Measurements from ENCODE around the gene MRM2.
A peak's percentile ranks its signal among the peaks of the same experiment; 100 is the strongest.

Gene MRM2

GRCh38 chr7:2245883-2246675 lies 4.1 kb upstream of the MRM2 start:
- DNase-seq: peak; percentile 66

GRCh38 chr7:2244404-2244995 lies 2.5 kb upstream of the MRM2 start:
- DNase-seq: no peak

- DNase-seq: no peak
These were observed 1.5 kb upstream of the MRM2 start for GRCh38 chr7:2243458-2243857.

- no peak for DNase-seq
These were observed 780 bp upstream of the MRM2 start for GRCh38 chr7:2242541-2243429.

GRCh38 chr7:2239242-2239641 lies 2.8 kb downstream of the MRM2 start:
- no peak for DNase-seq

GRCh38 chr7:2237109-2237602 lies 4.8 kb downstream of the MRM2 start:
- DNase-seq: peak; percentile 60

GRCh38 chr7:2233926-2234325 lies 8.1 kb downstream of the MRM2 start:
- DNase-seq: no peak

- DNase-seq: peak; percentile 75
These were observed 9.1 kb downstream of the MRM2 start, which contains the start of gene MAD1L1 for GRCh38 chr7:2232766-2233520. Gene MAD1L1 (minus strand): TSS chr7:2232945. CDS start chr7:2230133, 2,812 bp downstream.

GRCh38 chr7:2231992-2232765 lies 9.8 kb downstream of the MRM2 start:
- no peak for DNase-seq

- no peak for DNase-seq
These were observed 11.1 kb downstream of the MRM2 start for GRCh38 chr7:2230882-2231281.

GRCh38 chr7:2230226-2230625 lies 11.8 kb downstream of the MRM2 start:
- DNase-seq: no peak

GRCh38 chr7:2229467-2229866 lies 12.5 kb downstream of the MRM2 start:
- no peak for DNase-seq

- no peak for DNase-seq
These were observed 13.1 kb downstream of the MRM2 start for GRCh38 chr7:2228921-2229320.

GRCh38 chr7:2227699-2228098 lies 14.3 kb downstream of the MRM2 start:
- DNase-seq: no peak

GRCh38 chr7:2225830-2226229 lies 16.2 kb downstream of the MRM2 start:
- no peak for DNase-seq

- no peak for DNase-seq
These were observed 16.7 kb downstream of the MRM2 start for GRCh38 chr7:2225336-2225735.

GRCh38 chr7:2224934-2225333 lies 17.1 kb downstream of the MRM2 start:
- no peak for DNase-seq

GRCh38 chr7:2224491-2224928 lies 17.5 kb downstream of the MRM2 start:
- DNase-seq: no peak

- DNase-seq: no peak
These were observed 18.7 kb downstream of the MRM2 start for GRCh38 chr7:2223321-2223720.

- no peak for DNase-seq
These were observed 19.5 kb downstream of the MRM2 start for GRCh38 chr7:2222516-2222915.

- DNase-seq: no peak
These were observed 21.1 kb downstream of the MRM2 start for GRCh38 chr7:2220954-2221353.

- no peak for DNase-seq
These were observed 21.5 kb downstream of the MRM2 start for GRCh38 chr7:2220506-2220905.
